ENCODE measurements around the gene DEPDC7. TPM values are rescaled to one million over a fixed set of nuclear protein-coding genes. Genes with fewer than 3 reads are reported as not detected.

The DEPDC7 gene
- total RNA-seq, 2 donors from 2014 or later, result 1.1 TPM; not detected in 1

GRCh38 chr11:32983506-32983905 is 32.2 kb upstream of the DEPDC7 start:
- no peak for TF ChIP-seq CTCF (IDR thresholded peaks at IDR 0.05)
- DNase-seq (ENCODE audit: low spot score) (no peak), ATAC-seq (ENCODE audit: insufficient number of reproducible peaks, low FRiP score, low read depth) (no peak)
- Histone ChIP-seq H3K9me3 (no peaks in the 10 kb centered on the region), H3K4me1 (ENCODE audit: control insufficient read depth in 1 of 2, low read depth in 2 of 2) (no peaks in the 10 kb centered on the region), H3K4me3 (no peak overlapping the region), H3K27me3 (replicated peaks; ENCODE audit: insufficient read depth) (no peaks in the 10 kb centered on the region), H3K27ac (no peak overlapping the region), H3K36me3 (no peaks in the 10 kb centered on the region)

- no peak overlapping the region for H3K4me3 ChIP-seq
- no peak for DNase-seq (ENCODE audit: low spot score)
- no peak for ATAC-seq (ENCODE audit: insufficient number of reproducible peaks, low FRiP score, low read depth)
- no peak overlapping the region for H3K27ac ChIP-seq
- no peaks in the 10 kb centered on the region for H3K36me3 ChIP-seq
- H3K27me3 ChIP-seq (replicated peaks; ENCODE audit: insufficient read depth), result no peaks in the 10 kb centered on the region
- no peaks in the 10 kb centered on the region for H3K9me3 ChIP-seq
- no peak for TF ChIP-seq CTCF (IDR thresholded peaks at IDR 0.05)
- H3K4me1 ChIP-seq (ENCODE audit: control insufficient read depth in 1 of 2, low read depth in 2 of 2), result no peaks in the 10 kb centered on the region
Measured at GRCh38 chr11:32985600-32985999, 30.1 kb upstream of the DEPDC7 start.

GRCh38 chr11:32987851-32988250 is 27.8 kb upstream of the DEPDC7 start:
- Histone ChIP-seq H3K27ac (no peak overlapping the region), H3K36me3 (no peaks in the 10 kb centered on the region), H3K27me3 (replicated peaks; ENCODE audit: insufficient read depth) (no peaks in the 10 kb centered on the region), H3K9me3 (peaks cover 4% of the 10 kb centered on the region), H3K4me1 (ENCODE audit: control insufficient read depth in 1 of 2, low read depth in 2 of 2) (no peaks in the 10 kb centered on the region), H3K4me3 (no peak overlapping the region)
- ATAC-seq (ENCODE audit: insufficient number of reproducible peaks, low FRiP score, low read depth) (no peak), DNase-seq (ENCODE audit: low spot score) (no peak)
- no peak for TF ChIP-seq CTCF (IDR thresholded peaks at IDR 0.05)

GRCh38 chr11:32990481-32990880 is 25.2 kb upstream of the DEPDC7 start:
- H3K27ac ChIP-seq, result no peak overlapping the region
- no peak for ATAC-seq (ENCODE audit: insufficient number of reproducible peaks, low FRiP score, low read depth)
- H3K9me3 ChIP-seq, result peaks cover 4% of the 10 kb centered on the region
- no peak overlapping the region for H3K4me3 ChIP-seq
- TF ChIP-seq CTCF (IDR thresholded peaks at IDR 0.05), result no peak
- H3K36me3 ChIP-seq, result no peaks in the 10 kb centered on the region
- no peaks in the 10 kb centered on the region for H3K4me1 ChIP-seq (ENCODE audit: control insufficient read depth in 1 of 2, low read depth in 2 of 2)
- H3K27me3 ChIP-seq (replicated peaks; ENCODE audit: insufficient read depth), result no peaks in the 10 kb centered on the region
- no peak for DNase-seq (ENCODE audit: low spot score)

- ATAC-seq (ENCODE audit: insufficient number of reproducible peaks, low FRiP score, low read depth), result no peak
- no peak for DNase-seq (ENCODE audit: low spot score)
- Histone ChIP-seq H3K9me3 (peaks cover 4% of the 10 kb centered on the region), H3K4me3 (no peak overlapping the region), H3K4me1 (ENCODE audit: control insufficient read depth in 1 of 2, low read depth in 2 of 2) (no peaks in the 10 kb centered on the region), H3K27ac (no peak overlapping the region), H3K27me3 (replicated peaks; ENCODE audit: insufficient read depth) (no peaks in the 10 kb centered on the region), H3K36me3 (no peaks in the 10 kb centered on the region)
- no peak for TF ChIP-seq CTCF (IDR thresholded peaks at IDR 0.05)
Measured at GRCh38 chr11:32991427-32991826, 24.3 kb upstream of the DEPDC7 start.
